Smooth muscle cell (in vitro differentiated cells): Measurements from ENCODE around the gene CFAP46. TPM values are rescaled to one million over a fixed set of nuclear protein-coding genes. Genes with fewer than 3 reads are reported as not detected.

Experiments used
- DNase-seq: peaks from one replicate; lab custom pipeline; 2025; ENCODE audit not compliant: unreplicated experiment; lab: John Stamatoyannopoulos, UW
- H2AFZ ChIP-seq: fragments of 200-600 bp; sonication (generic); 2 replicates; pipeline ENCODE4 v1.6.0; 2016; ENCODE audit warnings: antibody characterized with exemption, low read depth, mild to moderate bottlenecking
- H3F3A ChIP-seq: fragments of 200-600 bp; sonication (generic); 2 replicates; pipeline ENCODE4 v1.6.0; 2017; ENCODE audit warnings: antibody characterized with exemption, low read depth
- H3K27ac ChIP-seq: fragments of 200-600 bp; sonication (generic); 2 replicates; pipeline ENCODE4 v1.5.1; 2016; ENCODE audit warnings: low read depth, mild to moderate bottlenecking
- H3K27me3 ChIP-seq: fragments of 200-600 bp; sonication (generic); 2 replicates; pipeline ENCODE4 v1.6.1; 2016; ENCODE audit warnings: low read depth, mild to moderate bottlenecking
- H3K36me3 ChIP-seq: fragments of 200-600 bp; sonication (generic); 2 replicates; pipeline ENCODE4 v1.5.1; 2016; ENCODE audit warnings: low read depth
- H3K4me1 ChIP-seq: fragments of 200-600 bp; sonication (generic); 2 replicates; pipeline ENCODE4 v1.5.1; 2016; ENCODE audit warnings: low read depth
- H3K4me2 ChIP-seq: fragments of 200-600 bp; sonication (generic); 2 replicates; pipeline ENCODE4 v1.6.0; 2016; ENCODE audit warnings: mild to moderate bottlenecking
- H3K4me3 ChIP-seq: fragments of 200-600 bp; sonication (generic); 2 replicates; pipeline ENCODE4 v1.5.1; 2016; ENCODE audit warnings: mild to moderate bottlenecking
- H3K79me2 ChIP-seq: fragments of 200-600 bp; sonication (generic); 2 replicates; pipeline ENCODE4 v1.6.0; 2016; ENCODE audit warnings: low read depth, mild to moderate bottlenecking
- H3K9ac ChIP-seq: fragments of 200-600 bp; sonication (generic); 2 replicates; pipeline ENCODE4 v1.6.0; 2016; ENCODE audit warnings: low read depth
- H3K9me3 ChIP-seq: fragments of 200-600 bp; sonication (generic); replicated peaks from 2 replicates; pipeline ENCODE4 v1.5.1; 2016; ENCODE audit warnings: low read depth
- H4K20me1 ChIP-seq: fragments of 200-600 bp; sonication (generic); 2 replicates; pipeline ENCODE4 v1.6.0; 2016; ENCODE audit warnings: low read depth
- CTCF ChIP-seq: fragments of 200-600 bp; sonication (generic); IDR thresholded peaks from 2 replicates; pipeline ENCODE4 v1.5.1; 2017; ENCODE audit warnings: borderline replicate concordance, mild to moderate bottlenecking, antibody characterized with exemption; ENCODE audit not compliant: insufficient read depth, poor library complexity, severe bottlenecking
- WGBS: methylation state at CpG from one replicate; pipeline ENCODE4 v1.1.7; 2016; ENCODE audit warnings: low lambda C conversion rate; 5-methylcytosine and 5-hydroxymethylcytosine counted together
- polyA plus RNA-seq: library from polyadenylated mRNA; unstranded; fragments of >200 nt; fragmentation: Nextera tagmentation; extraction: Ambion mirVana; gene quantifications from 2 replicates; pipeline ENCODE4 v1.2.1, GENCODE V29; 2016
- total RNA-seq: library from RNA; depleted of rRNA; stranded (reverse); fragments of >200 nt; gene quantifications from 2 replicates; pipeline ENCODE4 v1.2.3, GENCODE V29; 2014

The CFAP46 gene
- total and polyA plus RNA-seq, 2 experiments from 2014 or later = 1.1 to 2.0 TPM

GRCh38 chr10:132873395-132873794 is 69.0 kb downstream of the CFAP46 start:
- no peak for TF ChIP-seq CTCF
- WGBS = 88% methylated on average over 11 of the region's 12 CpGs
- Histone ChIP-seq H3K4me1 (no peaks in the 10 kb centered on the region), H3K27me3 (no peaks in the 10 kb centered on the region), H3K36me3 (no peaks in the 10 kb centered on the region), H3K27ac (no peak overlapping the region), H3K79me2 (no peaks in the 10 kb centered on the region), H4K20me1 (no peaks in the 10 kb centered on the region), H3K9ac (no peak overlapping the region), H3F3A (no peaks in the 10 kb centered on the region), H3K4me2 (no peak overlapping the region), H3K9me3 (no peaks in the 10 kb centered on the region), H2AFZ (no peak overlapping the region), H3K4me3 (no peak overlapping the region)
- no peak for DNase-seq

GRCh38 chr10:132872658-132873057 is 69.7 kb downstream of the CFAP46 start:
- 85% methylated on average over 13 of the region's 13 CpGs for WGBS
- H3K36me3 ChIP-seq = no peaks in the 10 kb centered on the region
- DNase-seq = no peak

GRCh38 chr10:132870426-132870825 is 71.9 kb downstream of the CFAP46 start:
- Histone ChIP-seq H3K27ac (no peak overlapping the region), H3F3A (no peaks in the 10 kb centered on the region), H3K4me3 (no peak overlapping the region), H3K27me3 (no peaks in the 10 kb centered on the region), H3K4me2 (no peak overlapping the region), H2AFZ (no peak overlapping the region), H4K20me1 (no peaks in the 10 kb centered on the region), H3K9ac (no peak overlapping the region), H3K9me3 (no peaks in the 10 kb centered on the region), H3K4me1 (no peaks in the 10 kb centered on the region), H3K36me3 (no peaks in the 10 kb centered on the region), H3K79me2 (no peaks in the 10 kb centered on the region)
- no peak for TF ChIP-seq CTCF
- no peak for DNase-seq
- 92% methylated on average over 13 of the region's 13 CpGs for WGBS

More at GRCh38 chr10:132872658-132873057, 69.7 kb downstream of the CFAP46 start:
- H3K4me3 ChIP-seq = no peak overlapping the region
- H3K4me1 ChIP-seq = no peaks in the 10 kb centered on the region
- H3K4me2 ChIP-seq = no peak overlapping the region
- H3K79me2 ChIP-seq = no peaks in the 10 kb centered on the region
- H3F3A ChIP-seq = no peaks in the 10 kb centered on the region
- no peak overlapping the region for H3K9ac ChIP-seq
- no peak overlapping the region for H3K27ac ChIP-seq
- no peak for TF ChIP-seq CTCF
- H4K20me1 ChIP-seq = no peaks in the 10 kb centered on the region
- H2AFZ ChIP-seq = no peak overlapping the region
- no peaks in the 10 kb centered on the region for H3K27me3 ChIP-seq
- H3K9me3 ChIP-seq = no peaks in the 10 kb centered on the region

GRCh38 chr10:132869621-132870020 is 72.7 kb downstream of the CFAP46 start:
- H4K20me1 ChIP-seq = no peaks in the 10 kb centered on the region
- H3K9me3 ChIP-seq = no peaks in the 10 kb centered on the region

More at GRCh38 chr10:132869621-132870020, 72.7 kb downstream of the CFAP46 start:
- Histone ChIP-seq H2AFZ (no peak overlapping the region), H3K79me2 (no peaks in the 10 kb centered on the region), H3K9ac (no peak overlapping the region), H3K4me2 (no peak overlapping the region), H3K4me1 (no peaks in the 10 kb centered on the region), H3K27ac (no peak overlapping the region), H3F3A (no peaks in the 10 kb centered on the region), H3K4me3 (no peak overlapping the region), H3K27me3 (no peaks in the 10 kb centered on the region), H3K36me3 (no peaks in the 10 kb centered on the region)
- no peak for DNase-seq
- TF ChIP-seq CTCF = no peak
- 88% methylated on average over 16 of the region's 16 CpGs for WGBS
